Medulla oblongata (tissue), 1 donor: ENCODE measurements around the gene CCDC13.

Experiments
- DNase-seq: peaks from one replicate; pipeline ENCODE4 v3.0.0-alpha.2; 2015; ENCODE audit errors: extremely low spot score

CCDC13 gene

GRCh38 chr3:42734263-42734860, 38.7 kb downstream of the CCDC13 start:
- no peak for DNase-seq

DNA sequence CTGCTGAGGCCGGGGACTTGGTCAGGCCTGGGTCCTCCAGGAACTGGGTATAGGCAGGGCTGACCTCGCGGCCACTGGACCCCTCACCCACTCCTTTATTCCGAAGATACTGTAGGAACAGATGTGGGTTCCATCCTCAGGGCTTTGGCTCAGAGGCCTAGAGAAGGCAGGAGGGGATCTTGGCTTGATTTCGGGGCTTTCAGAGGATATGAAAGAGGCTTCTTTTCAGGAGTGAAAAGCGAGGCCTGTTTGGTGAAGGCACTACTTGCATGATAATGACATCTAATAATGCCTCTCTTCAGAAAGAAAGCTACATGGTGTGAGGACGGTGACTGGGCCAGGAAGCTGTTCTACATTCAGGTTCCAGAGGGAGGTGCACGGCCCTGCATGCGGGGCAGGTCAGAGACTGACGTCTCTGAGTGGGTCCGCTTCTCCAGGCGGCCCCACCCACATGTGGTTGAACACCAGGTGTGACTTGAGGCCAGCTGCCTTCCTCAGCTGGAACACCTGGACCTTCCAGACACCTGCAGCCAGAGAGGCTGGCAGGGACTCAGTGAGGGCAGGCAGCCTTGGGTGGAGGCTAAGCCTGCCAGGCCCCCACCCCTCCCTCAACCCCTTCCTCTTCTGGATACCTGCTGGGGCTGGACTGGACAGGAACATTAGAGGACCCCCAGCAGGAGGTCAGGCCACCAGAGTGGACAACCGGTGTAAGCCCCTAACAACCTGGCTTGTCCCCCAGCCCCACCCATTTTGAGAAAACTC, 39.4 kb downstream of the CCDC13 start:
- peak; percentile 96 for DNase-seq

DNA sequence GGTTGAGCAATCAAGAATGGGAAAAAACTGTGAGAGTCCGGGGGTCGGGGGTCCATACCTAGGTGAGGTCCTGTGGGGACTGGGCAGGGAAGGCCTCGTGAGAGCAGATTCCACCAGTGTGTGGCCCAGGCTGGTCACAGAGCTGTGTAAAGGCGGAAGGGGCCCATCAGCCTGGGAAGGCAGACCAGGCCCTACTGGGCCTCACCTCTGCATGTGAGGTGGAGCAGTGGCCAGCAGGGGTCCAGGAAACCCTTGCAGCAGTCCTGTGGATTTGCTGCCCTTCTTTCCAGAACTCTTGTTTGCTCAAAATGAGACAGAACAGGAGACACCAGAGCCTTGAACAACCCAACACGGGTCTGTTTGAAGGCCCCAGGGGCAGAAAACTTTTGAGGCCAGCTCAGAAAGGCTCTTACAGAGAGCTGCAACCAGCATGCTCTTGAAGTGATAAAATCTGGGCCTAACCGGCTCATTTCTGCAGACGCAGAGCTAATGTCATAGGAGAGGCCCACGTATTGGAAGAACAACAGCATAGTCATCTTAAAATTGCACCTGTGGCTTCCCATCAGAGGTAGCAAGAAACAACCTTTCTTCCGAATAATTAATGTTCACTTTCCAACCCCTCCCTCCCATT, 40.1 kb downstream of the CCDC13 start:
- no peak for DNase-seq

GRCh38 chr3:42732196-42732828, 40.7 kb downstream of the CCDC13 start:
- DNase-seq = peak; percentile 96

GRCh38 chr3:42731476-42732195, 41.4 kb downstream of the CCDC13 start:
- no peak for DNase-seq

DNA sequence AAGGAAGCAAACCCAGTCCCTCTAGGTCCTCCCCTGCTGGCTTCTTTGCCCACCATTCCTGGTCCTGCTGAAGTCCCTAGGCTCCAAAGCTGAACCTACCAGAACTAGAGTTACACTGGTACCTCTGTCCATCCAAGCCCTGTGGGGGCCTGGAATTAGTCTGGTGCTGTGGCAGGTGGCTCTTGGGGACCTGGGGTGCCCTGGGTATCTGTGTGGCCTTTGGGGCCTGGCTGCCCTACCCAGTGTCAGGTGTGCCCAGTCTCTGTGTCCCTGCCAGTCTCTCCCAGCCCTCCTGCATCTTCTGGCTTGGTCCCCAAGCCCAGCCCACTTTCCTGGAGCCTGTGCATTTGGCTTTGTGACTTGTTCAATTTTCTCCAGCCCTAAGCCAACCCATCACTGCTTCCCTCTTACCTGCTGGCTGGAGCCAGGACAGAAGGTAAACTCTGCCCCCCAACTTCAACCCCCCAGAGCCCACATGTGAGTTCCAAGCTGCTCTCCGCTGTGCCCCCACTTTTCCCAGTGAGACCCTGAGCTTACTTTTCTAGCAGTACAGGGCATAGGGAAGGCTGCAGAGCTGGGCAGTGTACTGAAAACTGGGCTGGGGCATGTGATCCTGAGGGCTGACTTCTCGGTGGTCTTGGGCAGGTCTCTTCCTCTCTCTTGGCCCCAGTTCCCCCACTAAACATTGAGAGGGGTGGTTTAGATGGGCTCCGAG, 42.2 kb downstream of the CCDC13 start:
- DNase-seq = no peak

GRCh38 chr3:42730294-42730693, 42.8 kb downstream of the CCDC13 start:
- no peak for DNase-seq

- no peak for DNase-seq
Observed at GRCh38 chr3:42729404-42730145, 43.5 kb downstream of the CCDC13 start.

DNA sequence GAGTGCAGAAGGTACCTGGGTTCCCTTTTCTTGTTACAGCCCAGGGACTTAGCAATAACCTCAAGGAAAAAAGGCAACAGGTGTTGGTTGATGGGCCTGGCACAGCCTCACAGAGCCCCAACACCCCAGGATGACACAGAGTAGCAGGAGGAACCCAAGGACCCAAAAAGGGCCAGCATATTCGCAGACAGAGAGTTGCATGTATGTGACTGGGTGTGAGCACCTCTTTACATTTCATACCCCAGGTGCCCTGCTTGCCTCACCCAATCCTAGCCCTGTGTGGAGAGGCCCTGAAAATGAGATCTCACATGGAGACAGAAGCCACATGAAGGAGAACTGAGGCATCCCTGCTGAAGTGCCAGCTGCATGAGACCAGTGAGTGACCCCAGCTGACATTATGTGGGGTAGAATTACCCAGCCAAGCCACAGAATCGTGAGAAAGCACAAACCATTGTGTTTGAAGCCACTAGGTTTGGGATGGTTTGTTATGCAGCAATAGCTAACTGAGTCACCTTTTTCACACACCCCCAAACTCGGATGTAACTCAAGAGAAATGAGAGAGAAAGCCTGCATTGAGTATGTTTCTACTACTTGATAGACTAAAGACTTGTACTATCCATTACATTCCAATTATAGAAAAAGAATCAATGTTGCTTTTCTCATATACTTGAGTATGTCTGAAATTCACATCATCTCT, 44.2 kb downstream of the CCDC13 start:
- no peak for DNase-seq

DNA sequence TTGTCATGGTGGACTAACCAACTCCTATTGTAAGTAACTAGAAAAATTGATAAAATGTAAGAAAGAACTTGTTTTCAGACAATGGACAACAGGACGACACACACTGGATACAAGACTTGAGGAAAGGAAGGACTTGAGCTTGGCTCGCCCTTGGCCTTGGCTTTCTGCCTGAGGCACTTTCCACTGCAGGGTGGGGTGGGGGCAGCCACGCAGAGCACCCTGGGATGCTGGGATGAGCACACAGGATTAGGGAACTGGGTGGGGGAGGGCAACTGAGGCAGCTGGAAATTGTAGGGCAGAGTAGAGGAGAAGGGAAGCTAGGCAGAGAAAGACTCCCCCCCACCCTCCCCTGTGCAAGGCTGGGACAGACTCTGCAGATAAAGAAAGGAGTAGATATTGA, 45.0 kb downstream of the CCDC13 start:
- peak; percentile 75 for DNase-seq

DNA sequence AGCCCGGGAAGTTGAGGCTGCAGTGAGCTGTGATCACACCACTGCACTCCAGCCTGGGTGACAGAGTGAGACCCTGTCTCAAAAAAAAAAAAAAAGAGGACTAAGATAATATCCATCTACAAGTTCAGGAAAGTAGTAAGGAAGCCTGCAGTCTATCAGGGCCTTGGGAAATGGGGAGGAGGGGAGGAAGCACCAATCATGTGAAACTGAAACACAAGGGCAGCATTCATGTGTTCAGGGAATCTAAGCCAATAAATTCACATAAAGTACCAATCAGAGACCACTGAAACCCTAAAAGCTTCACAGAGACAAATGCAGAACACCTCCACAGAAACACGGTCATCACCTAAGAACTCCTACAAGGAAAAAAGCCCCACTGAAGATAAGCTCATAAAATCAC, 47.6 kb downstream of the CCDC13 start:
- peak; percentile 88 for DNase-seq

GRCh38 chr3:42723219-42723618, 49.8 kb downstream of the CCDC13 start:
- DNase-seq = peak; percentile 13
